HCT116 (cell line): ENCODE measurements around the gene TEAD3. TPM values are rescaled to one million over a fixed set of nuclear protein-coding genes. Genes with fewer than 3 reads are reported as not detected.

Experiments used
- ATAC-seq: fragments of 200-7000 bp; cut with Tn5 transposase; 2 replicates; pipeline ENCODE4 v1.9.1; 2020; ENCODE audit warnings: mild to moderate bottlenecking, moderate library complexity
- BruUV-seq: library from RNA; stranded (reverse); fragments of 400-500 nt; replicated peaks from 2 replicates; lab custom pipeline; 2021; lab: Mats Ljungman, UMichigan
- CTCF ChIA-PET: fragments of 300-600 bp; sonication (Branson Sonifier 250); formaldehyde crosslinking; loops from one replicate; lab custom pipeline; 2021; ENCODE audit warnings: antibody characterized with exemption; lab: Charles Lee
- POLR2A ChIA-PET: fragments of 300-600, 350-600 bp; sonication (Branson Sonifier 250); formaldehyde crosslinking; loops from one replicate; lab custom pipeline; 2021; ENCODE audit warnings: antibody characterized with exemption; lab: Charles Lee
- RAD21 ChIA-PET, 2 experiments: fragments of 300-600 bp; sonication (Branson Sonifier 250); formaldehyde crosslinking; loops; one replicate each; lab custom pipeline; 2023; ENCODE audit warnings: low total read pairs in 2 of 2; ENCODE audit not compliant: uncharacterized antibody in 2 of 2, unreplicated experiment in 2 of 2, low non-redundant PET in 1 of 2; lab: Charles Lee
- DNase-seq: peaks from one replicate; pipeline ENCODE4 v3.0.0-alpha.2; 2010; ENCODE audit warnings: low read depth, low spot score
- H2AFZ ChIP-seq: fragments of 200-600 bp; shearing (Covaris generic), sonication (generic); 2 replicates; pipeline ENCODE4 v1.6.1; 2017; ENCODE audit warnings: low read depth, mixed run types, mixed read lengths, antibody characterized with exemption, low read length; ENCODE audit not compliant: poor library complexity, severe bottlenecking
- H3K27ac ChIP-seq: 2 replicates; pipeline ENCODE4 v1.5.1; 2012; ENCODE audit warnings: low read depth, low read length
- H3K27me3 ChIP-seq: fragments of 200-600 bp; sonication (generic); 2 replicates; pipeline ENCODE4 v1.6.1; 2016; ENCODE audit warnings: mixed run types, low read length, mixed read lengths; ENCODE audit not compliant: insufficient read depth
- H3K36me3 ChIP-seq, 2 experiments: fragments of 200-500 bp in 1 of 2; fragments of 200-600 bp in 1 of 2; sonication (Bioruptor generic) in 1 of 2; sonication (generic) in 1 of 2; 2 replicates each; pipeline versions ENCODE4 v1.5.1 to v1.6.1; 2014 to 2016; ENCODE audit warnings: low read length in 2 of 2, inconsistent platforms in 1 of 2, mixed read lengths in 1 of 2, mixed run types in 1 of 2; ENCODE audit not compliant: insufficient read depth in 2 of 2, control insufficient read depth in 1 of 2
- H3K4me1 ChIP-seq, 2 experiments: fragments of 200-600 bp in 1 of 2; sonication (generic) in 1 of 2; 2 replicates each; pipeline versions ENCODE4 v1.5.1 to v1.6.1; 2012 to 2017; ENCODE audit warnings: low read length in 2 of 2, inconsistent platforms in 1 of 2, mild to moderate bottlenecking in 1 of 2, mixed read lengths in 1 of 2, mixed run types in 1 of 2, moderate library complexity in 1 of 2; ENCODE audit not compliant: insufficient read depth in 2 of 2, control insufficient read depth in 1 of 2
- H3K4me2 ChIP-seq: fragments of 200-600 bp; sonication (generic); 2 replicates; pipeline ENCODE4 v1.6.1; 2017; ENCODE audit warnings: mixed run types, low read length, mixed read lengths
- H3K4me3 ChIP-seq, 2 experiments: fragments of 200-600 bp in 1 of 2; sonication (generic) in 1 of 2; replicated peaks in 1 of 2; 2 replicates each; pipeline ENCODE4 v1.5.1; 2011 to 2016; ENCODE audit warnings: low read length in 2 of 2, control low read depth in 1 of 2, low read depth in 1 of 2, mild to moderate bottlenecking in 1 of 2, mixed read lengths in 1 of 2, mixed run types in 1 of 2
- H3K79me2 ChIP-seq: fragments of 200-600 bp; sonication (generic); 2 replicates; pipeline ENCODE4 v1.6.1; 2017; ENCODE audit warnings: mild to moderate bottlenecking, mixed run types, low read length, moderate library complexity, mixed read lengths; ENCODE audit not compliant: insufficient read depth
- H3K9ac ChIP-seq: fragments of 200-600 bp; sonication (generic); 2 replicates; pipeline ENCODE4 v1.6.1; 2016; ENCODE audit warnings: low read length, mixed read lengths
- H3K9me2 ChIP-seq: fragments of 200-600 bp; sonication (generic), shearing (Covaris generic); 2 replicates; pipeline ENCODE4 v1.6.1; 2017; ENCODE audit warnings: mixed run types, mild to moderate bottlenecking, moderate library complexity; ENCODE audit not compliant: insufficient read depth
- H3K9me3 ChIP-seq, 2 experiments: fragments of 200-500 bp in 1 of 2; fragments of 200-600 bp in 1 of 2; sonication (Bioruptor generic) in 1 of 2; sonication (generic) in 1 of 2; 2 replicates each; pipeline ENCODE4 v1.6.1; 2014 to 2017; ENCODE audit warnings: low read length in 2 of 2, mixed read lengths in 2 of 2, inconsistent platforms in 1 of 2, low read depth in 1 of 2, mild to moderate bottlenecking in 1 of 2, mixed run types in 1 of 2, moderate library complexity in 1 of 2; ENCODE audit not compliant: control insufficient read depth in 1 of 2, insufficient read depth in 1 of 2
- H4K20me1 ChIP-seq: fragments of 200-600 bp; sonication (generic), shearing (Covaris generic); 2 replicates; pipeline ENCODE4 v1.6.1; 2017; ENCODE audit warnings: mixed run types, mild to moderate bottlenecking, moderate library complexity; ENCODE audit not compliant: insufficient read depth
- ATF3 ChIP-seq: IDR thresholded peaks from 2 replicates; pipeline ENCODE4 v1.6.1; 2012
- CBX3 ChIP-seq: IDR thresholded peaks from 2 replicates; pipeline ENCODE4 v1.6.1; 2012; ENCODE audit warnings: low read depth
- CTCF ChIP-seq, 3 experiments: fragments of 200-600 bp in 1 of 3; sonication (generic) in 1 of 3; IDR thresholded peaks in 2 of 3; conservative IDR thresholded peaks in 1 of 3; 2 replicates each; pipeline ENCODE4 v1.5.1; 2012 to 2017; ENCODE audit warnings: low read depth in 2 of 3, low read length in 2 of 3, antibody characterized with exemption in 1 of 3, borderline replicate concordance in 1 of 3, control low read depth in 1 of 3, mild to moderate bottlenecking in 1 of 3, mixed read lengths in 1 of 3, mixed run types in 1 of 3, moderate library complexity in 1 of 3; ENCODE audit not compliant: insufficient read depth in 1 of 3
- EGR1 ChIP-seq: IDR thresholded peaks from 2 replicates; pipeline ENCODE4 v1.6.1; 2012; ENCODE audit warnings: low read depth
- EZH2 ChIP-seq: fragments of 200-600 bp; sonication (generic); IDR thresholded peaks from 2 replicates; pipeline ENCODE4 v1.6.1; 2017; ENCODE audit warnings: antibody characterized with exemption, mixed run types
- EZH2phosphoT487 ChIP-seq: fragments of 200-600 bp; IDR thresholded peaks from 2 replicates; pipeline ENCODE4 v1.6.1; 2018; ENCODE audit warnings: antibody characterized with exemption, borderline replicate concordance
- FOSL1 ChIP-seq: IDR thresholded peaks from 2 replicates; pipeline ENCODE4 v1.6.1; 2012; ENCODE audit warnings: low read depth
- JUND ChIP-seq: IDR thresholded peaks from 2 replicates; pipeline ENCODE4 v1.6.1; 2012
- POLR2A ChIP-seq: IDR thresholded peaks from 2 replicates; pipeline ENCODE4 v1.7.0; 2011; ENCODE audit warnings: borderline replicate concordance; ENCODE audit not compliant: insufficient read depth, insufficient read length; ENCODE audit errors: extremely low read depth
- RAD21 ChIP-seq: IDR thresholded peaks from 2 replicates; pipeline ENCODE4 v1.6.1; 2012; ENCODE audit warnings: low read depth, mild to moderate bottlenecking
- SIN3A ChIP-seq: IDR thresholded peaks from 2 replicates; pipeline ENCODE4 v1.6.1; 2012; ENCODE audit warnings: low read depth
- SP1 ChIP-seq: IDR thresholded peaks from 2 replicates; pipeline ENCODE4 v1.6.1; 2012; ENCODE audit warnings: low read depth
- SRF ChIP-seq: IDR thresholded peaks from 2 replicates; pipeline ENCODE4 v1.6.1; 2012; ENCODE audit warnings: low read depth
- TCF7L2 ChIP-seq: IDR thresholded peaks from 2 replicates; pipeline ENCODE4 v1.7.0; 2011; ENCODE audit warnings: borderline replicate concordance, inconsistent platforms; ENCODE audit not compliant: insufficient read depth, insufficient read length; ENCODE audit errors: extremely low read depth
- YY1 ChIP-seq: IDR thresholded peaks from 2 replicates; pipeline ENCODE4 v1.6.1; 2011; ENCODE audit warnings: low read length, low read depth, moderate library complexity, mild to moderate bottlenecking; ENCODE audit not compliant: insufficient replicate concordance; ENCODE audit errors: extremely low read depth
- ZFX ChIP-seq: fragments of 450-650 bp; IDR thresholded peaks from 2 replicates; pipeline ENCODE4 v1.6.1; 2017
- ZNF274 ChIP-seq: fragments of 200-500 bp; sonication (Bioruptor generic); IDR thresholded peaks from 2 replicates; pipeline ENCODE4 v1.6.1; 2014; ENCODE audit warnings: mild to moderate bottlenecking, low read depth, low read length, inconsistent platforms
- intact Hi-C: fragments of 100-400 bp; cut with micrococcal nuclease; formaldehyde crosslinking; loops from 2 replicates; pipeline ENCODE4 v1.10.0; 2022
- total RNA-seq: library from RNA; stranded (reverse); gene quantifications from one replicate; pipeline ENCODE4 v1.2.1, GENCODE V29; 2021; ENCODE audit not compliant: unreplicated experiment

Gene TEAD3
- total RNA-seq, 1 experiment from 2014 or later: 21.8 TPM

- TF ChIP-seq CTCF (IDR thresholded peaks at IDR 0.05 in 2 of 3, conservative IDR thresholded peaks at IDR 0.05 in 1 of 3; ENCODE audit: borderline replicate concordance in 1 of 3, insufficient read depth in 1 of 3, low read depth in 2 of 3, low read length in 2 of 3) (no peak), EZH2 (no peak), ZFX (no peak)
Observed at GRCh38 chr6:35448191-35448590, 48.7 kb downstream of the TEAD3 start (continued).

GRCh38 chr6:35445691-35446090 is 51.2 kb downstream of the TEAD3 start:
- H3K4me2 ChIP-seq: no peak overlapping the region
- H3K9me3 ChIP-seq: no peaks in the 10 kb centered on the region
- POLR2A ChIA-PET: no interaction called here
- H4K20me1 ChIP-seq: no peaks in the 10 kb centered on the region
- H3K27ac ChIP-seq: no peak overlapping the region
- intact Hi-C loops: no loop called here
- no peak overlapping the region for H3K4me3 ChIP-seq
- ATAC-seq (no peak), DNase-seq (no peak)
- H2AFZ ChIP-seq: no peak overlapping the region
- no peak overlapping the region for H3K9ac ChIP-seq
- CTCF ChIA-PET: no interaction called here
- RAD21 ChIA-PET: no interaction called here
- no TSS peak for BruUV-seq
- H3K36me3 ChIP-seq: no peaks in the 10 kb centered on the region
- no peaks in the 10 kb centered on the region for H3K79me2 ChIP-seq
- no peaks in the 10 kb centered on the region for H3K27me3 ChIP-seq
- H3K4me1 ChIP-seq: peaks cover 0 to 8% of the 10 kb centered on the region in 2 experiments; a peak in 2 of 4 replicates
- TF ChIP-seq EZH2phosphoT487: no peak
- no peak for TF ChIP-seq FOSL1
- no peak for TF ChIP-seq SP1
- TF ChIP-seq SIN3A: no peak
- no peak for TF ChIP-seq ZNF274
- TF ChIP-seq ZFX: no peak
- TF ChIP-seq TCF7L2: no peak
- TF ChIP-seq RAD21: no peak
- no peak for TF ChIP-seq YY1
- TF ChIP-seq CBX3: no peak
- TF ChIP-seq ATF3: no peak
- no peak for TF ChIP-seq EGR1
- no peak for TF ChIP-seq SRF
- no peak for TF ChIP-seq POLR2A
- no peak for TF ChIP-seq JUND
- TF ChIP-seq CTCF (IDR thresholded peaks at IDR 0.05 in 2 of 3, conservative IDR thresholded peaks at IDR 0.05 in 1 of 3; ENCODE audit: borderline replicate concordance in 1 of 3, insufficient read depth in 1 of 3, low read depth in 2 of 3, low read length in 2 of 3): no peak
- no peak for TF ChIP-seq EZH2
- no peaks in the 10 kb centered on the region for H3K9me2 ChIP-seq
